Measurements from ENCODE around the gene RAD51B. TPM values are rescaled to one million over a fixed set of nuclear protein-coding genes. Genes with fewer than 3 reads are reported as not detected.

Gene RAD51B
- total RNA-seq, 1 experiment from 2014 or later, result 20.0 TPM

- CTCF ChIA-PET, result no interaction called here
- no peak overlapping the region for H3K4me3 ChIP-seq (replicated peaks in 1 of 2; ENCODE audit: low read depth in 1 of 2, low read length in 2 of 2)
- H3K79me2 ChIP-seq (ENCODE audit: insufficient read depth, low read length), result no peaks in the 10 kb centered on the region
- RAD21 ChIA-PET (ENCODE audit: low non-redundant PET in 1 of 2, low total read pairs in 2 of 2, uncharacterized antibody in 2 of 2, unreplicated experiment in 2 of 2), result no interaction called here
- no peak for DNase-seq (ENCODE audit: low read depth, low spot score)
- intact Hi-C loops (cut with micrococcal nuclease), result no loop called here
- H3K27ac ChIP-seq (ENCODE audit: low read depth, low read length), result no peak overlapping the region
- H3K27me3 ChIP-seq (ENCODE audit: insufficient read depth, low read length), result no peaks in the 10 kb centered on the region
- H3K4me2 ChIP-seq (ENCODE audit: low read length), result no peak overlapping the region
- POLR2A ChIA-PET, result interaction anchor here (0.8 kb wide), 1 partner anchor 416 kb away, joined by 3 read pairs; the partner anchor contains the start of gene ZFP36L1
- no TSS peak for BruUV-seq (replicated peaks)
- no peaks in the 10 kb centered on the region for H4K20me1 ChIP-seq (ENCODE audit: insufficient read depth)
- ATAC-seq, result no peak
- TF ChIP-seq REST (IDR thresholded peaks at IDR 0.05; ENCODE audit: low read depth), result no peak
- no peak for TF ChIP-seq SRF (IDR thresholded peaks at IDR 0.05; ENCODE audit: low read depth)
- TF ChIP-seq EZH2phosphoT487 (IDR thresholded peaks at IDR 0.05; ENCODE audit: borderline replicate concordance), result no peak
- TF ChIP-seq SP1 (IDR thresholded peaks at IDR 0.05; ENCODE audit: low read depth), result no peak
- TF ChIP-seq TCF7L2 (IDR thresholded peaks at IDR 0.05; ENCODE audit: borderline replicate concordance, extremely low read depth, insufficient read depth, insufficient read length), result no peak
- TF ChIP-seq CEBPB (IDR thresholded peaks at IDR 0.05; ENCODE audit: low read depth), result no peak
- no peak for TF ChIP-seq ELF1 (IDR thresholded peaks at IDR 0.05; ENCODE audit: borderline replicate concordance, low read depth)
- TF ChIP-seq EGR1 (IDR thresholded peaks at IDR 0.05; ENCODE audit: low read depth), result no peak
- TF ChIP-seq MAX (IDR thresholded peaks at IDR 0.05), result no peak
- TF ChIP-seq JUND (IDR thresholded peaks at IDR 0.05), result no peak
- TF ChIP-seq ZBTB33 (IDR thresholded peaks at IDR 0.05; ENCODE audit: extremely low read depth, insufficient replicate concordance, low read length), result no peak
- no peak for TF ChIP-seq FOSL1 (IDR thresholded peaks at IDR 0.05; ENCODE audit: low read depth)
- TF ChIP-seq ZNF274 (IDR thresholded peaks at IDR 0.05; ENCODE audit: low read depth, low read length), result no peak
- TF ChIP-seq CTCF (IDR thresholded peaks at IDR 0.05 in 2 of 3, conservative IDR thresholded peaks at IDR 0.05 in 1 of 3; ENCODE audit: borderline replicate concordance in 1 of 3, insufficient read depth in 1 of 3, low read depth in 2 of 3, low read length in 2 of 3), result no peak
- H3K9me2 ChIP-seq (ENCODE audit: insufficient read depth), result no peaks in the 10 kb centered on the region
- H3K9me3 ChIP-seq (ENCODE audit: control insufficient read depth in 1 of 2, insufficient read depth in 1 of 2, low read depth in 1 of 2, low read length in 2 of 2), result no peaks in the 10 kb centered on the region
- H3K9ac ChIP-seq (ENCODE audit: low read length), result no peak overlapping the region
- H3K36me3 ChIP-seq (ENCODE audit: control insufficient read depth in 1 of 2, insufficient read depth in 2 of 2, low read length in 2 of 2), result no peaks in the 10 kb centered on the region
- peaks cover 6 to 17% of the 10 kb centered on the region in 2 experiments; a peak in 2 of 4 replicates for H3K4me1 ChIP-seq (ENCODE audit: control insufficient read depth in 1 of 2, insufficient read depth in 2 of 2, low read length in 2 of 2)
- H2AFZ ChIP-seq (ENCODE audit: low read depth, low read length, poor library complexity, severe bottlenecking), result no peak overlapping the region
Measured at GRCh38 chr14:68377006-68377405, 557.4 kb downstream of the RAD51B start.

Data from HCT116 (cell line).